MM.1S (cell line): ENCODE measurements around the gene OR2A14.
"Not testable (repeated sequence)": the region's sequence is repeated elsewhere in the genome, so short reads cannot be mapped to it uniquely, and the experiment has no call there.

Source experiments
- DNase-seq: peaks from one replicate; pipeline ENCODE4 v3.0.0-alpha.2; 2015
- H2AFZ ChIP-seq: fragments of 300-600 bp; sonication (generic); 2 replicates; pipeline ENCODE4 v1.6.0; 2016; ENCODE audit warnings: antibody characterized with exemption, low read length
- H3F3A ChIP-seq: fragments of 300-600 bp; sonication (generic); 2 replicates; pipeline ENCODE4 v1.6.1; 2016; ENCODE audit warnings: mild to moderate bottlenecking, antibody characterized with exemption, low read length, moderate library complexity, mixed read lengths; ENCODE audit not compliant: insufficient read depth
- H3K27ac ChIP-seq: fragments of 300-600 bp; sonication (generic); 2 replicates; pipeline ENCODE4 v1.5.1; 2016; ENCODE audit warnings: mild to moderate bottlenecking, low read length
- H3K27me3 ChIP-seq: fragments of 300-600 bp; sonication (generic); replicated peaks from 2 replicates; pipeline ENCODE4 v1.6.0; 2016; ENCODE audit warnings: low read length; ENCODE audit not compliant: insufficient read depth
- H3K36me3 ChIP-seq: fragments of 300-600 bp; sonication (generic); replicated peaks from 2 replicates; pipeline ENCODE4 v1.6.1; 2016; ENCODE audit warnings: mild to moderate bottlenecking, low read length, mixed read lengths; ENCODE audit not compliant: insufficient read depth
- H3K4me1 ChIP-seq: fragments of 300-600 bp; sonication (generic); 2 replicates; pipeline ENCODE4 v1.6.1; 2016; ENCODE audit warnings: low read length, mixed read lengths
- H3K4me2 ChIP-seq: fragments of 300-600 bp; sonication (generic); 2 replicates; pipeline ENCODE4 v1.6.0; 2016; ENCODE audit warnings: low read depth, low read length
- H3K4me3 ChIP-seq: fragments of 300-600 bp; sonication (generic); 2 replicates; pipeline ENCODE4 v1.5.1; 2016; ENCODE audit warnings: low read length, mixed read lengths
- H3K79me2 ChIP-seq: fragments of 300-600 bp; sonication (generic); 2 replicates; pipeline ENCODE4 v1.6.1; 2016; ENCODE audit warnings: mixed run types, low read length, mixed read lengths
- H3K9ac ChIP-seq: fragments of 300-600 bp; sonication (generic); 2 replicates; pipeline ENCODE4 v1.6.1; 2016; ENCODE audit warnings: low read length, mixed read lengths
- H3K9me2 ChIP-seq: fragments of 300-600 bp; sonication (generic); replicated peaks from 2 replicates; pipeline ENCODE4 v1.6.1; 2016; ENCODE audit warnings: mild to moderate bottlenecking, low read length, mixed read lengths; ENCODE audit not compliant: insufficient read depth
- H3K9me3 ChIP-seq: fragments of 300-600 bp; sonication (generic); replicated peaks from 2 replicates; pipeline ENCODE4 v1.6.1; 2016; ENCODE audit warnings: mild to moderate bottlenecking, low read length, mixed read lengths; ENCODE audit not compliant: insufficient read depth
- H4K20me1 ChIP-seq: fragments of 300-600 bp; sonication (generic); 2 replicates; pipeline ENCODE4 v1.6.1; 2016; ENCODE audit warnings: mild to moderate bottlenecking, low read length, moderate library complexity, mixed read lengths; ENCODE audit not compliant: insufficient read depth
- CTCF ChIP-seq: fragments of 300-600 bp; sonication (generic); IDR thresholded peaks from 2 replicates; pipeline ENCODE4 v1.5.1; 2016; ENCODE audit warnings: antibody characterized with exemption, low read length, mixed read lengths
- EZH2 ChIP-seq: fragments of 300-600 bp; sonication (generic); optimal IDR thresholded peaks from 2 replicates; pipeline ENCODE3; 2017; ENCODE audit warnings: low read depth, mild to moderate bottlenecking, antibody characterized with exemption, low read length, mixed read lengths
- EZH2phosphoT487 ChIP-seq: fragments of 300-600 bp; sonication (generic); IDR thresholded peaks from 2 replicates; pipeline ENCODE4 v1.6.1; 2018; ENCODE audit warnings: antibody characterized with exemption, low read length

Gene OR2A14

GRCh38 chr7:144118341-144118740 lies 4.6 kb upstream of the OR2A14 start:
- H3K9me2 ChIP-seq = no peaks in the 10 kb centered on the region
- no peaks in the 10 kb centered on the region for H3K9me3 ChIP-seq
- no peaks in the 10 kb centered on the region for H3K4me1 ChIP-seq
- H3K4me3 ChIP-seq = no peak overlapping the region
- no peaks in the 10 kb centered on the region for H3K27me3 ChIP-seq
- no peaks in the 10 kb centered on the region for H3F3A ChIP-seq
- no peaks in the 10 kb centered on the region for H3K79me2 ChIP-seq
- no peak overlapping the region for H3K9ac ChIP-seq
- TF ChIP-seq CTCF (no peak), EZH2phosphoT487 (no peak), EZH2 (no peak)
- no peak for DNase-seq
- no peaks in the 10 kb centered on the region for H3K36me3 ChIP-seq
- H3K4me2 ChIP-seq = no peak overlapping the region
- no peak overlapping the region for H3K27ac ChIP-seq
- no peak overlapping the region for H2AFZ ChIP-seq
- no peaks in the 10 kb centered on the region for H4K20me1 ChIP-seq

GRCh38 chr7:144127714-144128334 lies 4.8 kb downstream of the OR2A14 start:
- H3K36me3 ChIP-seq = no peaks in the 10 kb centered on the region
- DNase-seq = peak; percentile 91
- no peaks in the 10 kb centered on the region for H3F3A ChIP-seq
- no peak overlapping the region for H3K4me3 ChIP-seq
- no peaks in the 10 kb centered on the region for H3K9me2 ChIP-seq
- H3K27me3 ChIP-seq = no peaks in the 10 kb centered on the region
- no peak overlapping the region for H3K9ac ChIP-seq
- no peaks in the 10 kb centered on the region for H3K9me3 ChIP-seq
- peaks cover 7% of the 10 kb centered on the region; the same call in 1 of the 2 replicates for H3K4me1 ChIP-seq
- no peaks in the 10 kb centered on the region for H4K20me1 ChIP-seq
- TF ChIP-seq EZH2 = no peak
- TF ChIP-seq EZH2phosphoT487 = no peak
- TF ChIP-seq CTCF = peak; percentile 99
- H3K79me2 ChIP-seq = no peaks in the 10 kb centered on the region
- H3K4me2 ChIP-seq = no peak overlapping the region
- H3K27ac ChIP-seq = no peak overlapping the region
- no peak overlapping the region for H2AFZ ChIP-seq

GRCh38 chr7:144129601-144130000 lies 6.6 kb downstream of the OR2A14 start:
- not testable (repeated sequence) for DNase-seq, H3K27ac ChIP-seq, H4K20me1 ChIP-seq, H3K4me1 ChIP-seq, H3F3A ChIP-seq, H3K27me3 ChIP-seq, H3K36me3 ChIP-seq, H2AFZ ChIP-seq, H3K4me3 ChIP-seq, H3K79me2 ChIP-seq, H3K9me2 ChIP-seq, H3K4me2 ChIP-seq, H3K9ac ChIP-seq, H3K9me3 ChIP-seq

- Histone ChIP-seq H3K9me3 (no peaks in the 10 kb centered on the region), H4K20me1 (no peaks in the 10 kb centered on the region), H3K79me2 (no peaks in the 10 kb centered on the region), H3K27ac (no peak overlapping the region), H3K4me3 (no peak overlapping the region), H2AFZ (no peak overlapping the region), H3K4me1 (peaks cover 7% of the 10 kb centered on the region; the same call in 1 of the 2 replicates), H3K9me2 (no peaks in the 10 kb centered on the region), H3K4me2 (no peak overlapping the region), H3K9ac (no peak overlapping the region), H3K36me3 (no peaks in the 10 kb centered on the region), H3F3A (no peaks in the 10 kb centered on the region), H3K27me3 (no peaks in the 10 kb centered on the region)
- DNase-seq = no peak
- TF ChIP-seq CTCF = no peak
- no peak for TF ChIP-seq EZH2phosphoT487
- no peak for TF ChIP-seq EZH2
Observed at GRCh38 chr7:144130730-144131129, 7.8 kb downstream of the OR2A14 start.
